ENCODE results near the gene MADCAM1. TPM values are rescaled to one million over a fixed set of nuclear protein-coding genes. Genes with fewer than 3 reads are reported as not detected.
"Not testable (repeated sequence)": the region's sequence is repeated elsewhere in the genome, so short reads cannot be mapped to it uniquely, and the experiment has no call there.

MADCAM1 gene
- total and polyA plus RNA-seq, 10 donors: 3.0 to 33.6 (median 5.6) TPM

GRCh38 chr19:478236-478903, 17.9 kb upstream of the MADCAM1 start:
- H3K27ac ChIP-seq: no peak overlapping the region
- H3K36me3 ChIP-seq: no peaks in the 10 kb centered on the region
- no peak for DNase-seq
- no peak overlapping the region for H3K4me3 ChIP-seq
- intact Hi-C loops (cut with DNase I; ENCODE audit: low total_unique reads): no loop called here
- H3K4me1 ChIP-seq: peaks cover 0 to 25% (median 9%) of the 10 kb centered on the region in 6 donors
- H3K9me3 ChIP-seq: peaks cover 0 to 15% (median 0%) of the 10 kb centered on the region in 8 donors
- H3K27me3 ChIP-seq (replicated peaks in 1 of 7): peaks cover 0 to 21% (median 0%) of the 10 kb centered on the region in 7 donors
- 76 to 82% (median 82%) methylated on average over 26 of the region's 26 CpGs for WGBS, 5 donors
- TF ChIP-seq POLR2A (IDR thresholded peaks at IDR 0.05) (no peak), CTCF (IDR thresholded peaks at IDR 0.05 in 8 of 11, conservative IDR thresholded peaks at IDR 0.05 in 3 of 11) (no peak), POLR2AphosphoS5 (IDR thresholded peaks at IDR 0.05) (no peak)

GRCh38 chr19:478976-479375, 17.3 kb upstream of the MADCAM1 start:
- TF ChIP-seq CTCF (IDR thresholded peaks at IDR 0.05 in 8 of 11, conservative IDR thresholded peaks at IDR 0.05 in 3 of 11): no peak
- no peak for TF ChIP-seq POLR2A (IDR thresholded peaks at IDR 0.05)
- TF ChIP-seq POLR2AphosphoS5 (IDR thresholded peaks at IDR 0.05): no peak
- Histone ChIP-seq H3K36me3 (no peaks in the 10 kb centered on the region), H3K27ac (no peak overlapping the region), H3K9me3 (peaks cover 0 to 15% (median 0%) of the 10 kb centered on the region in 8 donors), H3K4me1 (peaks cover 0 to 24% (median 9%) of the 10 kb centered on the region in 6 donors), H3K4me3 (no peak overlapping the region), H3K27me3 (replicated peaks in 1 of 7) (peaks cover 0 to 19% (median 0%) of the 10 kb centered on the region in 7 donors)
- intact Hi-C loops (cut with DNase I; ENCODE audit: low total_unique reads): no loop called here
- no peak for DNase-seq
- WGBS, 5 donors: 68 to 80% (median 77%) methylated on average over 14 of the region's 14 CpGs

- TF ChIP-seq POLR2A (IDR thresholded peaks at IDR 0.05) (no peak), CTCF (IDR thresholded peaks at IDR 0.05 in 8 of 11, conservative IDR thresholded peaks at IDR 0.05 in 3 of 11) (peak; percentile 15 to 70 (median 51)), POLR2AphosphoS5 (IDR thresholded peaks at IDR 0.05) (peak; percentile 55 to 75 (median 66))
- peak overlapping the region in 1 of 8 donors; percentile 34 for H3K4me3 ChIP-seq
- peak; percentile 81 for DNase-seq
- H3K27ac ChIP-seq: peak overlapping the region in 3 of 8 donors; percentile 39 to 54 (median 50)
- 30 to 37% (median 34%) methylated on average over 36 of the region's 36 CpGs for WGBS, 5 donors
- H3K27me3 ChIP-seq (replicated peaks in 1 of 7): peaks cover 0 to 17% (median 0%) of the 10 kb centered on the region in 7 donors
- intact Hi-C loops (cut with DNase I; ENCODE audit: low total_unique reads): no loop called here
- peaks cover 0 to 15% (median 0%) of the 10 kb centered on the region in 8 donors for H3K9me3 ChIP-seq
- H3K36me3 ChIP-seq: no peaks in the 10 kb centered on the region
- peaks cover 0 to 13% (median 7%) of the 10 kb centered on the region in 6 donors for H3K4me1 ChIP-seq
Observed at GRCh38 chr19:480016-480855, 16.1 kb upstream of the MADCAM1 start.

- WGBS, 5 donors: 91 to 98% (median 96%) methylated on average over 3 of the region's 3 CpGs
- DNase-seq; H3K4me1 ChIP-seq; intact Hi-C loops (cut with DNase I; ENCODE audit: low total_unique reads); H3K27ac ChIP-seq; H3K36me3 ChIP-seq; H3K4me3 ChIP-seq: not testable (repeated sequence)
- Histone ChIP-seq H3K27me3 (replicated peaks in 1 of 7) (peaks cover 0 to 19% (median 5%) of the 10 kb centered on the region in 7 donors), H3K9me3 (peaks cover 0 to 15% (median 0%) of the 10 kb centered on the region in 8 donors)
Observed at GRCh38 chr19:481100-481499, 15.2 kb upstream of the MADCAM1 start.

All from spleen (tissue), 11 donors.